K562 (cell line): ENCODE results near the gene HNRNPA2B1. TPM values are rescaled to one million over a fixed set of nuclear protein-coding genes. Genes with fewer than 3 reads are reported as not detected.
A peak's percentile ranks its signal among the peaks of the same experiment; 100 is the strongest.

Experiments used
- AFF4 ChIP-seq: sonication (generic); formaldehyde crosslinking; IDR thresholded peaks from 2 replicates; pipeline ENCODE4 v1.8.0; 2023; ENCODE audit warnings: mild to moderate bottlenecking, missing genetic modification reagents
- BDP1 ChIP-seq: IDR thresholded peaks from 3 replicates; pipeline ENCODE4 v1.6.1; 2011; ENCODE audit not compliant: insufficient read length, insufficient read depth
- CBFB ChIP-seq: sonication (generic); formaldehyde crosslinking; IDR thresholded peaks from 2 replicates; pipeline ENCODE4 v1.4.0; 2020; ENCODE audit warnings: mild to moderate bottlenecking, missing genetic modification reagents
- CREB3L1 ChIP-seq: fragments of 450-650 bp; IDR thresholded peaks from 2 replicates; pipeline ENCODE4 v1.6.1; 2014; ENCODE audit warnings: low read depth, mild to moderate bottlenecking, moderate library complexity, borderline replicate concordance
- ELK3 ChIP-seq: fragments of 450-650 bp; formaldehyde crosslinking; IDR thresholded peaks from 2 replicates; pipeline ENCODE4 v1.4.0; 2020; ENCODE audit warnings: mild to moderate bottlenecking
- LCOR ChIP-seq: sonication (generic); formaldehyde crosslinking; IDR thresholded peaks from 2 replicates; pipeline ENCODE4 v1.8.0; 2022; ENCODE audit warnings: mild to moderate bottlenecking, missing genetic modification reagents
- NKRF ChIP-seq: fragments of 450-650 bp; IDR thresholded peaks from 2 replicates; pipeline ENCODE4 v1.6.1; 2016; ENCODE audit warnings: borderline replicate concordance
- ZBTB8A ChIP-seq: fragments of 450-650 bp; IDR thresholded peaks from 2 replicates; pipeline ENCODE4 v1.6.1; 2018; ENCODE audit warnings: mild to moderate bottlenecking, moderate library complexity; ENCODE audit not compliant: partially characterized antibody
- ZNF445 ChIP-seq: fragments of 250-450 bp; sonication (Bioruptor Pico); IDR thresholded peaks from 2 replicates; pipeline ENCODE4 v1.4.0; 2020; ENCODE audit warnings: low read depth, mild to moderate bottlenecking, moderate library complexity
- ZNF586 ChIP-seq: fragments of 450-650 bp; formaldehyde crosslinking; conservative IDR thresholded peaks from 2 replicates; pipeline ENCODE4 v1.4.0; 2020; ENCODE audit warnings: mild to moderate bottlenecking, moderate library complexity
- ZNF609 ChIP-seq: sonication (generic); formaldehyde crosslinking; IDR thresholded peaks from 2 replicates; pipeline ENCODE4 v1.8.1; 2023; ENCODE audit warnings: missing genetic modification reagents, mild to moderate bottlenecking, borderline replicate concordance
- ZNF717 ChIP-seq: fragments of 250-450 bp; sonication (Bioruptor Pico); IDR thresholded peaks from 2 replicates; pipeline ENCODE4 v1.5.0; 2021
- ZNF79 ChIP-seq: fragments of 250-450 bp; sonication (Bioruptor Pico); IDR thresholded peaks from 2 replicates; pipeline ENCODE4 v1.4.0; 2020; ENCODE audit warnings: low read depth, mild to moderate bottlenecking, moderate library complexity
- polyA plus RNA-seq, 8 experiments: library from polyadenylated mRNA; depleted of rRNA in 4 of 8; stranded (reverse) in 5 of 8; unstranded in 3 of 8; fragments of >200 nt; fragmentation: Nextera tagmentation in 2 of 8; fragmentation: Illumina TruSeq in 1 of 8; extraction: Ambion mirVana in 2 of 8; extraction: Trizol in 1 of 8; gene quantifications; 2 replicates each; pipeline versions ENCODE4 v1.2.1 to v1.2.3, GENCODE V29; 2011 to 2014; ENCODE audit warnings: inconsistent platforms in 1 of 8, missing spikeins in 1 of 8
- total RNA-seq, 7 experiments: library from RNA; depleted of rRNA in 6 of 7; stranded (reverse); fragments of >200 nt in 6 of 7; fragmentation: Illumina TruSeq in 2 of 7; extraction: Trizol in 2 of 7; gene quantifications; 2 replicates each; pipeline versions ENCODE4 v1.2.1 to v1.2.3, GENCODE V29; 2011 to 2021; ENCODE audit warnings: low replicate concordance in 1 of 7

The HNRNPA2B1 gene
- total and polyA plus RNA-seq, 9 of the 15 experiments (the other 6 are each of a cell fraction or from before 2014, with no cell fraction given): 630 to 1,989 (median 865) TPM

- 0 out of 2 replicates have a peak, but pooled peaks have one; percentile 2 for TF ChIP-seq AFF4 (CRISPR knock-in tag)
- no peak for TF ChIP-seq ZNF445 (CRISPR knock-in tag)
- TF ChIP-seq BDP1: no peak
- no peak for TF ChIP-seq NKRF
- TF ChIP-seq ZNF609: no peak
- TF ChIP-seq CREB3L1: no peak
- no peak; the same call in 1 of the 2 replicates for TF ChIP-seq ZNF717
- no peak for TF ChIP-seq ELK3 (CRISPR knock-in tag)
- TF ChIP-seq ZNF586 (CRISPR knock-in tag): 0 out of 2 replicates have a peak, but pooled peaks have one; percentile 11
- TF ChIP-seq ZBTB8A: no peak
- TF ChIP-seq ZNF79: no peak
- TF ChIP-seq CBFB (CRISPR knock-in tag): no peak
- TF ChIP-seq LCOR (CRISPR knock-in tag): no peak; the same call in 1 of the 2 replicates
Measured at GRCh38 chr7:26188206-26188956, 12.2 kb downstream of the HNRNPA2B1 start (continued).
